Measurements from ENCODE around the gene ZNF593.

- TF ChIP-seq NFIC (IDR thresholded peaks at IDR 0.05; ENCODE audit: low read length) = no peak
- no peak for TF ChIP-seq CREBL2 (CRISPR knock-in tag; IDR thresholded peaks at IDR 0.05; ENCODE audit: borderline replicate concordance)
- TF ChIP-seq CTCF (CRISPR knock-in tag; IDR thresholded peaks at IDR 0.05) = no peak
- TF ChIP-seq YY1 (IDR thresholded peaks at IDR 0.05; ENCODE audit: insufficient read depth, insufficient replicate concordance, low read depth, low read length) = no peak
- no peak for TF ChIP-seq JARID2 (CRISPR knock-in tag; IDR thresholded peaks at IDR 0.05; ENCODE audit: insufficient replicate concordance)
These were observed 1.7 kb downstream of the ZNF593 start, which contains the start of gene ZNF593OS for GRCh38 chr1:26171084-26172072.
